Glutamatergic neuron (in vitro differentiated cells): ENCODE results near the gene MYB. TPM values are rescaled to one million over a fixed set of nuclear protein-coding genes. Genes with fewer than 3 reads are reported as not detected.
"Not testable (repeated sequence)": the region's sequence is repeated elsewhere in the genome, so short reads cannot be mapped to it uniquely, and the experiment has no call there.

Experiments used
- DNase-seq: peaks from one replicate; pipeline ENCODE4 v3.0.0; 2022
- H3K27ac Mint-ChIP-seq: one replicate; pipeline ENCODE4 v1.8.0; 2020; ENCODE audit warnings: mild to moderate bottlenecking, mixed read lengths, inconsistent platforms; ENCODE audit not compliant: unreplicated experiment
- H3K27me3 Mint-ChIP-seq: one replicate; pipeline ENCODE4 v1.8.0; 2020; ENCODE audit warnings: mild to moderate bottlenecking, moderate library complexity, mixed read lengths, inconsistent platforms; ENCODE audit not compliant: unreplicated experiment
- H3K36me3 Mint-ChIP-seq: one replicate; pipeline ENCODE4 v1.8.0; 2020; ENCODE audit warnings: mild to moderate bottlenecking, mixed read lengths, inconsistent platforms; ENCODE audit not compliant: unreplicated experiment
- H3K4me1 Mint-ChIP-seq: one replicate; pipeline ENCODE4 v1.8.0; 2020; ENCODE audit warnings: mild to moderate bottlenecking, low read depth, mixed read lengths, inconsistent platforms; ENCODE audit not compliant: unreplicated experiment
- H3K4me3 Mint-ChIP-seq: one replicate; pipeline ENCODE4 v1.8.0; 2020; ENCODE audit warnings: mild to moderate bottlenecking, mixed read lengths, inconsistent platforms; ENCODE audit not compliant: unreplicated experiment
- H3K9me3 Mint-ChIP-seq: one replicate; pipeline ENCODE4 v1.8.0; 2020; ENCODE audit warnings: mild to moderate bottlenecking, moderate library complexity, mixed read lengths, inconsistent platforms; ENCODE audit not compliant: unreplicated experiment
- CTCF ChIP-seq: fragments of 200-600 bp; sonication (generic); IDR thresholded peaks from one replicate; pipeline ENCODE4 v1.5.0; 2021; ENCODE audit not compliant: partially characterized antibody, unreplicated experiment
- total RNA-seq: library from RNA; stranded (reverse); fragmentation: NEBNext Ultra II Directional; extraction: Animal tissue kit (Norgen Biotek cat#: 25700); gene quantifications from one replicate; pipeline ENCODE4 v1.2.1, GENCODE V29; 2021; ENCODE audit not compliant: unreplicated experiment

MYB gene
- total RNA-seq, 1 donor from 2014 or later: 0.56 TPM

GRCh38 chr6:135147637-135148592 lies 33.2 kb upstream of the MYB start:
- no peak overlapping the region for H3K27ac Mint-ChIP-seq
- H3K27me3 Mint-ChIP-seq: peaks cover 3% of the 10 kb centered on the region

DNA sequence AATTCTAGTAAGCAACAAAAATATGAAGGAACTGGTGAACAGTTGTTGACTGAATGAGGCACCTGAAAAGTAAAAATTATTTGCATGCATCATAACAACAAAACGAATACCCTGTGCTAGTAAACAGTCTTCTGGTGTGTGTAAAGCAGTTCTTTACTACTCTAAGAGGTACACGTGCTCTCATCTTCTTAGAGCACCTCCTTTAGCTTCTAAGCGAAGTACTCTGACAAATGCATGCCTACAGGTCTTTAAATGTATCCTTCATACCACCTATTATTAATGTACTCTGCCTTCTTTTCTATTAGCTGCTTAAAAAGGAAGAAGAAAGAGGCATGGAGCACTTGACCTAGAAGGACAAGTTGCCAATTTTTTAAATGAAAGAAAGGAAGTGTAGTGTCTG lies 32.2 kb upstream of the MYB start:
- DNase-seq: no peak
- Mint-ChIP-seq H3K27me3 (peaks cover 3% of the 10 kb centered on the region), H3K9me3 (peaks cover 2% of the 10 kb centered on the region), H3K4me1 (no peaks in the 10 kb centered on the region), H3K27ac (no peak overlapping the region), H3K36me3 (no peaks in the 10 kb centered on the region), H3K4me3 (no peak overlapping the region)
- no peak for TF ChIP-seq CTCF

More at GRCh38 chr6:135147637-135148592, 33.2 kb upstream of the MYB start:
- no peak for TF ChIP-seq CTCF
- no peak for DNase-seq
- Mint-ChIP-seq H3K9me3 (peaks cover 2% of the 10 kb centered on the region), H3K4me1 (no peaks in the 10 kb centered on the region), H3K4me3 (no peak overlapping the region), H3K36me3 (no peaks in the 10 kb centered on the region)

DNA sequence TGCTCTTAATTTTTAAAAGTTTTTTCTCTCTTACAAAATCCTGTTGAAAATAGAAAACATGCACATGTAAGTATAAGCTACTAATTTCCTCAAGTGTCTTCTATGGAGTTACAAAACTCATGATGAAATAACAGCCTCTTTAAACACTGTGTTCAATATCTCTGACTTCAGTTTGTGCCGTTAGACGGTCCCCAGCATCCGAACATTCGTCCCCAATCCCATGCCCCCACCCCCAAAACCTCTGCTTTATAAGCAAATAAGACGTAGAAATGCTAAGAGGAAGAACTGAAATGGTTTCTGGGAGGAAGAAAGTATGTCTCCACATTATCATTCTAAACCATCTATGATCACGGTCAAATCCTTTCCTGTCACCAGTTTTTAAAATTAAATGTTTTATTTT lies 31.7 kb upstream of the MYB start:
- DNase-seq: no peak
- TF ChIP-seq CTCF: no peak
- Mint-ChIP-seq H3K36me3 (no peaks in the 10 kb centered on the region), H3K4me3 (no peak overlapping the region), H3K27me3 (peaks cover 3% of the 10 kb centered on the region), H3K27ac (no peak overlapping the region), H3K4me1 (no peaks in the 10 kb centered on the region), H3K9me3 (peaks cover 2% of the 10 kb centered on the region)

DNA sequence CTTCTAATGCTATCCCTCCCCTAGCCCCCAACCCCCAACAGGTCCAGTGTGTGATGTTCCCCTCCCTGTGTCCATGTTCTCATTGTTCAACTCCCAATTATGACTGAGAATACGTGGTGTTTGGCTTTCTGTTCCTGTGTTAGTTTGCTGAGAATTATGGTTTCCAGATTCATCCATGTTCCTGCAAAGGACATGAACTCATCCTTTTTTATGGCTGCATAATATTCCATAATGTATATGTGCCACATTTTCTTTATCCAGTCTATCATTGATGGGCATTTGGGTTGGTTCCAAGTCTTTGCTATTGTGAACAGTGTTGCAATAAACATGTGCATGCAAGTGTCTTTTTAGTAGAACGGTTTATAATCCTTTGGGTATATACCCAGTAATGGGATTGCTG lies 30.6 kb upstream of the MYB start:
- not testable (repeated sequence) for H3K4me1 Mint-ChIP-seq, DNase-seq, H3K27ac Mint-ChIP-seq, H3K27me3 Mint-ChIP-seq, H3K9me3 Mint-ChIP-seq, H3K36me3 Mint-ChIP-seq, H3K4me3 Mint-ChIP-seq

DNA sequence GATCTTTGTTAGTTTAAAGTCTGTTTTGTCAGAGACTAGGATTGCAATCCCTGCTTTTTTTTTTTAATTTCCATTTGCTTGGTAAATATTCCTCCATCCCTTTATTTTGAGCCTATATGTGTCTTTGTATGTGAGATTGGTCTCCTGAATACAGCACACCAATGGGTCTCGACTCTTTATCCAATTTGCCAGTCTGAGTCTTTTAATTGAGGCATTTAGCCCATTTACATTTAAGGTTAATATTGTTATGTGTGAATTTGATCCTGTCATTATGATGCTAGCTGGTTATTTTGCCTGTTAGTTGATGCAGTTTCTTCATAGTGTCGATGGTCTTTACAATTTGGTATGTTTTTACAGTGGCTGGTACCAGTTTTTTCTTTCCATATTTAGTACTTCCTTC lies 27.0 kb upstream of the MYB start:
- not testable (repeated sequence) for H3K27ac Mint-ChIP-seq, H3K36me3 Mint-ChIP-seq, H3K27me3 Mint-ChIP-seq

GRCh38 chr6:135158397-135158796 lies 22.7 kb upstream of the MYB start:
- TF ChIP-seq CTCF: no peak
- no peaks in the 10 kb centered on the region for H3K4me1 Mint-ChIP-seq
- no peak overlapping the region for H3K27ac Mint-ChIP-seq
- no peaks in the 10 kb centered on the region for H3K27me3 Mint-ChIP-seq
- no peak for DNase-seq
- H3K4me3 Mint-ChIP-seq: no peak overlapping the region
- H3K36me3 Mint-ChIP-seq: no peaks in the 10 kb centered on the region
- no peaks in the 10 kb centered on the region for H3K9me3 Mint-ChIP-seq

More for the DNA sequence above, 27.0 kb upstream of the MYB start:
- H3K4me3 Mint-ChIP-seq, H3K9me3 Mint-ChIP-seq, H3K4me1 Mint-ChIP-seq, DNase-seq: not testable (repeated sequence)
